Body of pancreas (tissue), 4 donors: ENCODE measurements around the gene SLC36A1.

Experiments used
- CTCF ChIP-seq, 7 experiments: fragments of 450-650 bp in 4 of 7; fragments of 200-600 bp in 3 of 7; sonication (generic) in 3 of 7; IDR thresholded peaks; one replicate each; pipeline ENCODE4 v1.5.1; 2016 to 2019; ENCODE audit warnings: antibody characterized with exemption in 7 of 7
- POLR2A ChIP-seq, 3 donors: fragments of 450-650 bp; IDR thresholded peaks; one replicate each; pipeline ENCODE4 v1.6.1; 2016; ENCODE audit warnings: antibody characterized with exemption in 3 of 3, mild to moderate bottlenecking in 2 of 3

DNA sequence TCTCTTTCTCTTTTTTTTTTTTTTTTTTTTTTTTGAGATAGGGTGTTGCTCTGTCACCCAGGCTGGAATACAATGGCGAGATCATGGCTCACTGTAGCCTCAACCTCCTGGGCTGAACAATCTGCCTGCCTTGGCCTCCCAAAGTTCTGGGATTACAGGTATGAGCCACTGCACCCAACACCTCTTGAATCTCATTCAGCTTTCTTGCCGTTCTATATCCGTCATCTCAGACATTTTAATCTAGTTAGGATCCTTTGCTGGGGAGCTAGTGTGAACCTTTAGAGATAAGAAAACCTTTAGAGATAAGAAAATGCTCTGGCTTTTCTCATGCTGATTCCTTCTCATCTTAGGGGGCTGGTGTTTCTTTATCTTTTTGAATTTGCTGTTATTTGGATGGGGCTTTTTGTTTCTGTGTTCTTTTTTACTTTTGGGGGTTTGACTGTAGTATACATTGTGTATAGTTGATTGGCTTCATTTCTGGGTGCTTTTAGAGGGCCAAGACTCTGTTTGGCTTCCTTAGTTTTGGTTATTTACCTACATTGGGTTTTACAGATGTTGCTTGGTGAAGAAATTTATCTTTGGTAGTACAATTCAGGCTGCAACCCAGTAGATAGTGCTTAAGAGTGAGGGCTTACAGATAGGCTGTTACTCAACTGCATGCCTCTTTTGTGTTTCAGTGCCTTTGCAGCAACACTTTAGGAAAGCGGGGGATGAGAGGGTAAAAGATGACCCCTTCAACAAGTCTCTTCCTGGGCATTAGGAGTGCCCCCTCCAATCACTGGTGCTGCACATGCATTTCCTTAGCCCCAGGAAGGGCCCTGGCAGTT is 41.9 kb upstream of the SLC36A1 start:
- no peak for TF ChIP-seq CTCF (IDR thresholded peaks at IDR 0.05)
- no peak for TF ChIP-seq POLR2A (IDR thresholded peaks at IDR 0.05)
